ENCODE results near the gene ZNF460. TPM values are rescaled to one million over a fixed set of nuclear protein-coding genes. Genes with fewer than 3 reads are reported as not detected.

Gene ZNF460
- total and polyA plus RNA-seq, 2 of the 8 experiments (the other 6 are each of a cell fraction or from before 2014, with no cell fraction given) = 9.3 to 57.9 TPM

- TF ChIP-seq CHD7 (IDR thresholded peaks at IDR 0.05; ENCODE audit: insufficient replicate concordance, low read length) (no peak), E2F6 (IDR thresholded peaks at IDR 0.05) (no peak), TAF7 (optimal IDR thresholded peaks at IDR 0.05; ENCODE audit: borderline replicate concordance, low read depth, low read length) (no peak), TCF12 (IDR thresholded peaks at IDR 0.05; ENCODE audit: low read depth, low read length) (no peak), SP2 (IDR thresholded peaks at IDR 0.05; ENCODE audit: low read length) (no peak), POLR2AphosphoS5 (IDR thresholded peaks at IDR 0.05; ENCODE audit: low read depth, low read length) (no peak), CREB1 (IDR thresholded peaks at IDR 0.05) (no peak), SP1 (IDR thresholded peaks at IDR 0.05; ENCODE audit: low read depth, low read length) (no peak), KDM5A (IDR thresholded peaks at IDR 0.05; ENCODE audit: low read length) (no peak), CTBP2 (IDR thresholded peaks at IDR 0.05; ENCODE audit: borderline replicate concordance, insufficient read depth, insufficient read length, low read length) (no peak), PHF8 (conservative IDR thresholded peaks at IDR 0.05; ENCODE audit: low read depth, low read length) (no peak)
Measured at GRCh38 chr19:57302020-57302465, 21.8 kb downstream of the ZNF460 start (continued).
